Thyroid gland (tissue), 4 donors: ENCODE measurements around the gene TNKS2.

ENCODE experiments used
- POLR2A ChIP-seq, 2 donors: fragments of 450-650 bp; IDR thresholded peaks; one replicate each; pipeline ENCODE4 v1.6.1; 2017; ENCODE audit warnings: antibody characterized with exemption in 2 of 2, mild to moderate bottlenecking in 2 of 2, moderate library complexity in 1 of 2
- TF ChIP-seq, protein P1 (sequence below), 6 experiments: fragments of 200-600 bp in 3 of 6; fragments of 450-650 bp in 3 of 6; sonication (generic) in 3 of 6; IDR thresholded peaks; one replicate each; pipeline ENCODE4 v1.5.1; 2016 to 2019; ENCODE audit warnings: antibody characterized with exemption in 6 of 6, mild to moderate bottlenecking in 2 of 6, inconsistent platforms in 1 of 6, moderate library complexity in 1 of 6

DNA sequence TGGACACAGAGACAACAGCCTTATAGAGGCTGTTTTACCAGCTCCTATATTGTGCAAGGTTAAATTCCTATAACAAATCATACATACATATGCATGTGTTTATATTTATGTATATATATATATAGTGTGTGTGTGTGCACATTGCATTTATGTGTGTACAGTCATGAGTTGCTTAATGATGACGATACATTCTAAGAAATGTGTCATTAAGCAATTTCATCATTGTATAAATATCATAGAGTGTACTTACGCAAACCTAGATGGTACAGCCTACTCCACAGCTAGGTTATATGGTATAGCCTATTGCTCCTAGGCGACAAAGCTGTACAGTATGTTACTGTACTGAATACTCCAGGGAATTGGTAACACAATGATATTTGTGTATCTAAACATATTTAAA lies 30.1 kb upstream of the TNKS2 start:
- TF ChIP-seq, protein P1, sequence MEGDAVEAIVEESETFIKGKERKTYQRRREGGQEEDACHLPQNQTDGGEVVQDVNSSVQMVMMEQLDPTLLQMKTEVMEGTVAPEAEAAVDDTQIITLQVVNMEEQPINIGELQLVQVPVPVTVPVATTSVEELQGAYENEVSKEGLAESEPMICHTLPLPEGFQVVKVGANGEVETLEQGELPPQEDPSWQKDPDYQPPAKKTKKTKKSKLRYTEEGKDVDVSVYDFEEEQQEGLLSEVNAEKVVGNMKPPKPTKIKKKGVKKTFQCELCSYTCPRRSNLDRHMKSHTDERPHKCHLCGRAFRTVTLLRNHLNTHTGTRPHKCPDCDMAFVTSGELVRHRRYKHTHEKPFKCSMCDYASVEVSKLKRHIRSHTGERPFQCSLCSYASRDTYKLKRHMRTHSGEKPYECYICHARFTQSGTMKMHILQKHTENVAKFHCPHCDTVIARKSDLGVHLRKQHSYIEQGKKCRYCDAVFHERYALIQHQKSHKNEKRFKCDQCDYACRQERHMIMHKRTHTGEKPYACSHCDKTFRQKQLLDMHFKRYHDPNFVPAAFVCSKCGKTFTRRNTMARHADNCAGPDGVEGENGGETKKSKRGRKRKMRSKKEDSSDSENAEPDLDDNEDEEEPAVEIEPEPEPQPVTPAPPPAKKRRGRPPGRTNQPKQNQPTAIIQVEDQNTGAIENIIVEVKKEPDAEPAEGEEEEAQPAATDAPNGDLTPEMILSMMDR (IDR thresholded peaks at IDR 0.05): no peak
- no peak for TF ChIP-seq POLR2A (IDR thresholded peaks at IDR 0.05)
